Coronary artery (tissue), 2 donors: ENCODE measurements around the gene NBPF3.

Experiments
- DNase-seq: peaks from one replicate; pipeline ENCODE4 v3.0.0-alpha.2; 2017; ENCODE audit warnings: low spot score
- H3K27ac ChIP-seq, 2 donors: fragments of 200-600 bp; sonication (generic); one replicate each; pipeline ENCODE4 v1.5.1; 2016 to 2019
- H3K4me3 ChIP-seq: fragments of 200-600 bp; sonication (generic); 2 replicates; pipeline ENCODE4 v1.5.1; 2016; ENCODE audit warnings: mild to moderate bottlenecking, moderate library complexity
- TF ChIP-seq, protein P1 (sequence below): fragments of 200-600 bp; sonication (generic); IDR thresholded peaks from one replicate; pipeline ENCODE4 v1.5.1; 2019; ENCODE audit warnings: antibody characterized with exemption

The NBPF3 gene

DNA sequence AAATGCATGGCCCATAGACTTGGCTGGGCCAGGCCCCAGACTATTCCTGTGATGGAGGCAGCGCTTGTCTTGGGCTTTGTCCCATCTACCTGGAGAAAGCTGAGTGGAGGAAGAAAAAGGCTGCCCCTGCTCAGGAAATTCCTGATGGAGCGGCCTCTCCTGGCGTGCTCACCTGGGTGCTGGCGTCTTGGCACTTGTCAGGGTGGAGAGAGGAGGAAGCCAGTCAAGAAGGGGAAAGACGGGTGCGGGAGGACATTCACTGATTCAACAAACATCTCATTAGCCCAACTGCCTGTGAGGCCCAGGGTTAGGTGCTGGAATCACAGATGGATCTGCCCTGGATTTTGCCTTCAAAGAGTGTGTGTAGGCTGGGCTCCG lies 85.4 kb downstream of the NBPF3 start:
- Histone ChIP-seq H3K4me3 (no peak overlapping the region), H3K27ac (peak overlapping the region in 1 of 2 donors; percentile 33)
- DNase-seq = no peak
- TF ChIP-seq, protein P1, sequence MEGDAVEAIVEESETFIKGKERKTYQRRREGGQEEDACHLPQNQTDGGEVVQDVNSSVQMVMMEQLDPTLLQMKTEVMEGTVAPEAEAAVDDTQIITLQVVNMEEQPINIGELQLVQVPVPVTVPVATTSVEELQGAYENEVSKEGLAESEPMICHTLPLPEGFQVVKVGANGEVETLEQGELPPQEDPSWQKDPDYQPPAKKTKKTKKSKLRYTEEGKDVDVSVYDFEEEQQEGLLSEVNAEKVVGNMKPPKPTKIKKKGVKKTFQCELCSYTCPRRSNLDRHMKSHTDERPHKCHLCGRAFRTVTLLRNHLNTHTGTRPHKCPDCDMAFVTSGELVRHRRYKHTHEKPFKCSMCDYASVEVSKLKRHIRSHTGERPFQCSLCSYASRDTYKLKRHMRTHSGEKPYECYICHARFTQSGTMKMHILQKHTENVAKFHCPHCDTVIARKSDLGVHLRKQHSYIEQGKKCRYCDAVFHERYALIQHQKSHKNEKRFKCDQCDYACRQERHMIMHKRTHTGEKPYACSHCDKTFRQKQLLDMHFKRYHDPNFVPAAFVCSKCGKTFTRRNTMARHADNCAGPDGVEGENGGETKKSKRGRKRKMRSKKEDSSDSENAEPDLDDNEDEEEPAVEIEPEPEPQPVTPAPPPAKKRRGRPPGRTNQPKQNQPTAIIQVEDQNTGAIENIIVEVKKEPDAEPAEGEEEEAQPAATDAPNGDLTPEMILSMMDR = no peak

DNA sequence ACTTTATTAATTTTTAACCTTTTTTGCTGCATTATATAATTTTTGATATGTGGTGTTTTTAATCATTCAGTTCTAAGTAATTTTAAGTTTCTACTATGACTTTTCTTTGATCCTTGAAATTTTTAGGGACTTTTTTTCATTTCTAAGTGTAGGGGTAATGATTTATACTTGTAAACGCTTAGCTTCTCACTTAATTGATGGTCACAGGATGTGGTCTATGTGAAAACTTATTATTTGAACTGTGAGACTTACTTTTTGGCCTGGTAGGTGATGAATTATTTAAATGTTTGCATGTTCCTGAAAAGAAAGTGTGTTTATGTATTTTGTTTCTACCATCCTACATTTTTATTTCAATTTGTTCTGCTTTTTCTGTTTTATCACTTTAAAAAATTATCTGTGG lies 86.5 kb downstream of the NBPF3 start:
- Histone ChIP-seq H3K27ac (no peak overlapping the region), H3K4me3 (no peak overlapping the region)
- TF ChIP-seq, protein P1 = no peak
- DNase-seq = no peak

DNA sequence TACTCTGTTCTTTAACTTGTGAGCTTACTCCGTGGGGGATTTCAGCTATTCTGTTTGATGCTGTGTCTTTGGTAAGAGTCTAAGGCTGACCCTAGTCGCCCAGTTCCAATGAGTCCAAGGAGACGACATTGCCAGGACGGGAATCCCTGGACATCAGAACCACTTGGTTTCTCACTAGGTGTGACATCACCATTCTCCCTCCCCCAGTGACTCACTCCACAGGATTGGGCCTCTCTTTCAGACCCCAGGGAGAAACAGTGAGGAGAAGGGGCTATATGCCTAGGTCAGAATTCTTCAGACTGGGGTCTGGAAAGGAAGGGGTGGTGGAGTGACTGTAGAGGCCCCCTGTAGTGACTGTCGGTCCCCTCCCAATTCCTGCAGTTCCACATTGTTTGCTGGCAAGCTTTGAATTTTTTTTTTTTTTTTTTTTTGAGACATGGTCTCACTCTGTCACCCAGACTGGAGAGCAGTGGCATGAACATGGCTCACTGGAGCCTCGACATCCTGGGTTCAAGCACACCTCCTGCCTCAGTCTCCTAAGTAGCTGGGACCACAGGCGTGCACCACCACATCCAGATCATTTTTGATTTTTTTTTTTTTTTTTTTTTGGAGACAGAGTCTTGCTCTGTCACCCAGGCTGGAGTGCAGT lies 90.6 kb downstream of the NBPF3 start:
- DNase-seq = no peak
- Histone ChIP-seq H3K4me3 (no peak overlapping the region), H3K27ac (no peak overlapping the region)
- TF ChIP-seq, protein P1 = no peak

DNA sequence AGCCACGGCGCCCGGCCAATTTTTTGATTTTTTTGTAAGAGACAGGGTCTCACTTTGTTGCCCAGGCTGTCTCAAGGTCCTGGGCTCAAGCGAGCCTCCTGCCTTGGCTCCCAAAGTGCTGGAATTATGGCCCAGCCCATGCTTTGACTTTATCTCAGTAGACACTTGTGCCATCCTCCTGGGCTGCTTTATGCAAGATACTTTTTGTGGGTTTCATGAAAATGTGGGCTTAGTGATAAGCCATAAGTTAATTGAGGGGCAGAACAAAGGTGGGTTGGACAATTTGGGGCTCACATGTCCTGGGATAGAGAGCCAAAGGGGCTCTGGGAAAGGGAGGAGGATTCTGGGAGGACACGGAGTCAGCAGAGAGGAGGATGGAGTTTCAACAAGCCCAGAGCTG lies 91.3 kb downstream of the NBPF3 start:
- TF ChIP-seq, protein P1 = no peak
- DNase-seq = no peak
- Histone ChIP-seq H3K4me3 (no peak overlapping the region), H3K27ac (no peak overlapping the region)

DNA sequence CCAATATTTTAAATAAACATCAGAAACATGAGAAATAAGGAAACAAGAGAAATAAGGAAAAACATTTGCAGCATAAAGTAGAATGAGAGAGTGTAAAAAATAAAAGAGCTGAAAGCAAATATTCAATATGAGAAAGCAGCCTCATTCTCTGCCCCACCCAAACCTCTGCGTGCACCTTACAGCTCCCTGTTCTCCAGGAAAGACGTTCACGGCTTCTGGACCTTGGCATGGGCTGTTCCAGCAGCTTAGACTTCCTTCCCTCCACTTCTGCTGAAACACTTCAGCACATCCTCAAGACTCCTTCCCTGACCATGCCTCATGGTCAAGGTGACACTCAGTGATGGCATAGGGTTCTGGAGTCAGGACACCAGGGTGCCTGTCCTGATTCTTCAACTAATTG lies 92.6 kb downstream of the NBPF3 start:
- no peak overlapping the region for H3K4me3 ChIP-seq
- TF ChIP-seq, protein P1 = no peak
- no peak for DNase-seq
- no peak overlapping the region for H3K27ac ChIP-seq

DNA sequence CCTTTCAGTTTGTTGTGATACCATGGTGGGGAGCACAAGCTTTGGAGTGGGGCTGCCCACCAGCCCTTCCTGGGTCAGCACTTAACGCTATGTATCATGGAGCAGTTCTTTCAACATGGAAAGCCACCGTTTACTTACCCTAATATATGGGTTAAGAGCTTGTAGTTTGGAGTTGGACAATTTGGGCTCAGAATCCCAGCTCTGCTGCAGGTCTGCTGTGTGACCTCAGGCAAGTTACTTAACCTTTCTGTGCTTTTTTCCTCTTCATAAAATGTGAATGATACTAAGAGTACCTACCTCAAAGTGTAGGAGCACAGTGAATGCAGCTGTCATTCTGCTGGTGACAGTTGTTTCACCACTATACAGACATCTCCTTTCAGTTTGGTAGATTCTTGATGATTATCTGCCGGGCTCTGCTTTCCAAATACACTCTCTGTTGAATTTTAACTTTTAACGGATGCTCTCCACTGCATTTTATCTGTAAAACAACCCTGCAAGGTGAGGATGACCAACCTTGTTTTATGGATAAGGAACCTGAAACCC lies 93.1 kb downstream of the NBPF3 start:
- TF ChIP-seq, protein P1 = no peak
- no peak overlapping the region for H3K27ac ChIP-seq

DNA sequence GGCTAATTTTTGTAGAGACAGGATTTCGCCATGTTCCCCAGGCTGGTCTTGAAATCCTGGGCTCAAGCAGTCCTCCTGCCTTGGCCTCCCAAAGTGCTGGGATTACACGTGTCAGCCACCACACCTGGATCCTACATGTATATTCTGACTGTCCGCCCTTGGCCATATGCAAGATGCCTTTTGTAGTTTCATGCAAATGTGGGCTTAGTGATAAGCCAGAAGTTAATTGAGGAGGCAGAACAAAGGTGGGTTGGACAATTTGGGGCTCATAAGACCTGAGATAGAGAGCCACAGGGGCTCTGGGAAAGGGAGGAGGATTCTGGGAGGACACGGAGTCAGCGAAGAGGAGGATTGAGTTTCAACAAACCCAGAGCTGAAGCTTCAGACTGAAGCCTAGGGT lies 94.2 kb downstream of the NBPF3 start:
- Histone ChIP-seq H3K4me3 (no peak overlapping the region), H3K27ac (no peak overlapping the region)
- DNase-seq = no peak
- TF ChIP-seq, protein P1 = no peak

More for the DNA sequence above, 93.1 kb downstream of the NBPF3 start:
- no peak overlapping the region for H3K4me3 ChIP-seq
- no peak for DNase-seq
